Measurements from ENCODE around the gene CACNB2. TPM values are rescaled to one million over a fixed set of nuclear protein-coding genes. Genes with fewer than 3 reads are reported as not detected.

The CACNB2 gene
- total and polyA plus RNA-seq, 2 experiments from 2014 or later, result 4.6 to 5.3 TPM

- Histone ChIP-seq H3K9me2 (replicated peaks; ENCODE audit: insufficient read depth) (no peaks in the 10 kb centered on the region), H3K27ac (no peak overlapping the region), H3K27me3 (no peaks in the 10 kb centered on the region), H2AFZ (no peak overlapping the region), H4K20me1 (ENCODE audit: insufficient read depth, poor library complexity, severe bottlenecking) (no peaks in the 10 kb centered on the region), H3K4me3 (no peak overlapping the region), H3K4me2 (no peak overlapping the region), H3K9me3 (ENCODE audit: low read depth) (no peaks in the 10 kb centered on the region), H3K79me2 (no peaks in the 10 kb centered on the region), H3K36me3 (replicated peaks; ENCODE audit: insufficient read depth, low read depth) (no peaks in the 10 kb centered on the region), H3K4me1 (ENCODE audit: insufficient read depth) (no peaks in the 10 kb centered on the region)
- WGBS (ENCODE audit: low lambda C conversion rate, missing lambda C conversion rate), result 60% methylated on average over 4 of the region's 4 CpGs
- TF ChIP-seq, protein P1, sequence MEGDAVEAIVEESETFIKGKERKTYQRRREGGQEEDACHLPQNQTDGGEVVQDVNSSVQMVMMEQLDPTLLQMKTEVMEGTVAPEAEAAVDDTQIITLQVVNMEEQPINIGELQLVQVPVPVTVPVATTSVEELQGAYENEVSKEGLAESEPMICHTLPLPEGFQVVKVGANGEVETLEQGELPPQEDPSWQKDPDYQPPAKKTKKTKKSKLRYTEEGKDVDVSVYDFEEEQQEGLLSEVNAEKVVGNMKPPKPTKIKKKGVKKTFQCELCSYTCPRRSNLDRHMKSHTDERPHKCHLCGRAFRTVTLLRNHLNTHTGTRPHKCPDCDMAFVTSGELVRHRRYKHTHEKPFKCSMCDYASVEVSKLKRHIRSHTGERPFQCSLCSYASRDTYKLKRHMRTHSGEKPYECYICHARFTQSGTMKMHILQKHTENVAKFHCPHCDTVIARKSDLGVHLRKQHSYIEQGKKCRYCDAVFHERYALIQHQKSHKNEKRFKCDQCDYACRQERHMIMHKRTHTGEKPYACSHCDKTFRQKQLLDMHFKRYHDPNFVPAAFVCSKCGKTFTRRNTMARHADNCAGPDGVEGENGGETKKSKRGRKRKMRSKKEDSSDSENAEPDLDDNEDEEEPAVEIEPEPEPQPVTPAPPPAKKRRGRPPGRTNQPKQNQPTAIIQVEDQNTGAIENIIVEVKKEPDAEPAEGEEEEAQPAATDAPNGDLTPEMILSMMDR (IDR thresholded peaks at IDR 0.05; ENCODE audit: poor library complexity), result no peak
- TF ChIP-seq EZH2phosphoT487 (IDR thresholded peaks at IDR 0.05; ENCODE audit: low read depth, severe bottlenecking, unreplicated experiment) (no peak), EZH2 (IDR thresholded peaks at IDR 0.05; ENCODE audit: borderline replicate concordance) (no peak)
- DNase-seq (ENCODE audit: low spot score), result no peak
Observed at GRCh38 chr10:18423058-18423637, 282.9 kb downstream of the CACNB2 start.

DNA sequence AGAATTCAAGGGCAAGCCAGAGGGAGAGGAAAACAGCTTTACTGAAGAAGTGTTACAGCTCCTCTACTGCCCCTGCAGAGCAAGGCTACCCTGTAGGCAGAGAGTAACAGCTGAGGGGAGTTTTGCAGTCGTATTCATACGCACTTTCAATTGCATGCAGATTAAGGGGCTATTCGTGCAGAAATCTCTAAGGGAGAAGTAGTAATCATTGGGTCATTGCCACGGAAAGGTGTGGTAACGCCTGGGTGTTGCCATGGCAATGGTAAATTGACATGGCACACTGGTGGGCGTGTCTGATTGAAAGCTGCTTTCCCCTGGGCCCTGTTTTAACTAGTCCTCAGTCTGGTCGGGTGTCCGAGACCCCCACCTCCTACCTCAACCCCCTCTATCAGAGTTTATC, 284.0 kb downstream of the CACNB2 start:
- Histone ChIP-seq H3K9me2 (replicated peaks; ENCODE audit: insufficient read depth) (no peaks in the 10 kb centered on the region), H4K20me1 (ENCODE audit: insufficient read depth, poor library complexity, severe bottlenecking) (no peaks in the 10 kb centered on the region), H3K36me3 (replicated peaks; ENCODE audit: insufficient read depth, low read depth) (no peaks in the 10 kb centered on the region), H3K27ac (no peak overlapping the region), H3K4me1 (ENCODE audit: insufficient read depth) (no peaks in the 10 kb centered on the region), H3K79me2 (no peaks in the 10 kb centered on the region), H3K9me3 (ENCODE audit: low read depth) (no peaks in the 10 kb centered on the region), H2AFZ (no peak overlapping the region), H3K27me3 (no peaks in the 10 kb centered on the region), H3K4me2 (no peak overlapping the region), H3K4me3 (no peak overlapping the region)
- TF ChIP-seq EZH2phosphoT487 (IDR thresholded peaks at IDR 0.05; ENCODE audit: low read depth, severe bottlenecking, unreplicated experiment), result no peak
- TF ChIP-seq EZH2 (IDR thresholded peaks at IDR 0.05; ENCODE audit: borderline replicate concordance), result no peak
- TF ChIP-seq, protein P1 (IDR thresholded peaks at IDR 0.05; ENCODE audit: poor library complexity), result no peak
- 58% methylated on average over 8 of the region's 8 CpGs for WGBS (ENCODE audit: low lambda C conversion rate, missing lambda C conversion rate)
- no peak for DNase-seq (ENCODE audit: low spot score)

DNA sequence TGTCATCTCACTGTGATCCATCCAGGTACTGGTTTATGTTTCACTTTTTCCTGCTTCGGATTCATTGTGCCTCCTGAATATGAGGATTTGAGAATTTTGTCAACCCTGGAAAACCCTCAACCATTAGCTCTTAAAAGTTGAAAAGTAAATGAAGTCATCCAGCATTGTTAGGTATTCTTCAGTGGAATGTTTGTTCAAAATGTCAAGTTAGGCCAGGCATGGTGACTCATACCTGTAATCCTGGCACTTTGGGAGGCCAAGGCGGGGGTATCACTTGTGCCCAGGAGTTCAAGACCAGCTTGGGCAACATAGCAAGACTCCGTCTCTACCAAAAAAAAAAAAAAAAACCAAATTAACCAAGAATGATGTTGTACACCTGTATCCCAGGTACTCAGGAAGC, 289.1 kb downstream of the CACNB2 start:
- TF ChIP-seq EZH2phosphoT487 (IDR thresholded peaks at IDR 0.05; ENCODE audit: low read depth, severe bottlenecking, unreplicated experiment), result no peak
- TF ChIP-seq, protein P1 (IDR thresholded peaks at IDR 0.05; ENCODE audit: poor library complexity), result no peak
- TF ChIP-seq EZH2 (IDR thresholded peaks at IDR 0.05; ENCODE audit: borderline replicate concordance), result no peak
- 73% methylated on average over 3 of the region's 3 CpGs for WGBS (ENCODE audit: low lambda C conversion rate, missing lambda C conversion rate)
- no peaks in the 10 kb centered on the region for H3K36me3 ChIP-seq (replicated peaks; ENCODE audit: insufficient read depth, low read depth)

More for the DNA sequence above, 289.1 kb downstream of the CACNB2 start:
- Histone ChIP-seq H3K27ac (no peak overlapping the region), H3K9me3 (ENCODE audit: low read depth) (no peaks in the 10 kb centered on the region), H3K4me1 (ENCODE audit: insufficient read depth) (no peaks in the 10 kb centered on the region), H3K27me3 (no peaks in the 10 kb centered on the region), H3K9me2 (replicated peaks; ENCODE audit: insufficient read depth) (no peaks in the 10 kb centered on the region), H3K4me3 (no peak overlapping the region), H3K4me2 (no peak overlapping the region), H4K20me1 (ENCODE audit: insufficient read depth, poor library complexity, severe bottlenecking) (no peaks in the 10 kb centered on the region), H2AFZ (no peak overlapping the region), H3K79me2 (no peaks in the 10 kb centered on the region)
- no peak for DNase-seq (ENCODE audit: low spot score)

Data from hepatocyte (in vitro differentiated cells).